Ovary (tissue), 9 donors: ENCODE results near the gene SLC37A1. TPM values are rescaled to one million over a fixed set of nuclear protein-coding genes. Genes with fewer than 3 reads are reported as not detected.

Source experiments
- DNase-seq, 5 donors: peaks; one replicate each; pipeline ENCODE4 v3.0.0-alpha.2; 2019 to 2020
- H3K27ac ChIP-seq, 2 donors: fragments of 200-600 bp; one replicate each; pipeline versions ENCODE4 v1.5.1 to v1.8.0; 2019 to 2022
- H3K27me3 ChIP-seq: fragments of 200-600 bp; one replicate; pipeline ENCODE4 v1.8.0; 2022
- H3K36me3 ChIP-seq: fragments of 200-600 bp; sonication (generic); one replicate; pipeline ENCODE4 v1.5.1; 2019
- H3K4me1 ChIP-seq: one replicate; pipeline ENCODE4 v1.8.1; 2013; ENCODE audit warnings: mild to moderate bottlenecking, moderate library complexity; ENCODE audit not compliant: insufficient read depth
- H3K4me3 ChIP-seq: fragments of 200-600 bp; sonication (generic); one replicate; pipeline ENCODE4 v1.5.1; 2017
- H3K9me3 ChIP-seq, 2 donors: fragments of 200-600 bp in 1 of 2; sonication (generic) in 1 of 2; one replicate each; pipeline versions ENCODE4 v1.5.1 to v1.8.1; 2013 to 2019; ENCODE audit warnings: mild to moderate bottlenecking in 1 of 2, moderate library complexity in 1 of 2
- CTCF ChIP-seq, 3 donors: fragments of 450-650 bp in 2 of 3; fragments of 200-600 bp in 1 of 3; IDR thresholded peaks; one replicate each; pipeline versions ENCODE4 v1.5.1 to v1.8.0; 2016 to 2022; ENCODE audit warnings: antibody characterized with exemption in 3 of 3, mild to moderate bottlenecking in 1 of 3
- EP300 ChIP-seq: sonication (generic); formaldehyde crosslinking; IDR thresholded peaks from one replicate; pipeline ENCODE4 v1.6.1; 2017; ENCODE audit warnings: antibody characterized with exemption
- POLR2A ChIP-seq: fragments of 450-650 bp; IDR thresholded peaks from one replicate; pipeline ENCODE4 v1.6.1; 2017; ENCODE audit warnings: antibody characterized with exemption, mild to moderate bottlenecking, moderate library complexity
- WGBS, 3 donors: extraction: QIAGEN DNeasy Blood & Tissue Kit in 1 of 3; methylation state at CpG; one replicate each; pipeline versions ENCODE4 v1.1.5 to v1.1.7; 2013 to 2017; 5-methylcytosine and 5-hydroxymethylcytosine counted together
- intact Hi-C, 4 donors: fragments of 100-400 bp; cut with DNase I; formaldehyde crosslinking; loops; one replicate each; pipeline versions ENCODE4 v1.11.0 to v1.15.1; 2022 to 2023
- polyA plus RNA-seq, 2 donors: library from polyadenylated mRNA; stranded (reverse); fragments of 200-250 nt in 1 of 2; fragments of 350-450 nt in 1 of 2; fragmentation: Illumina TruSeq in 1 of 2; extraction: RNeasy Lipid Tissue Mini Kit (QIAGEN cat#74804) in 1 of 2; gene quantifications; one replicate each; pipeline ENCODE4 v1.2.3, GENCODE V29; 2013 to 2014
- total RNA-seq, 7 donors: library from RNA; depleted of rRNA in 2 of 7; stranded (reverse); fragments of >200 nt in 2 of 7; fragmentation: NEBNext Ultra II Directional in 3 of 7; extraction: Animal tissue kit (Norgen Biotek cat#: 25700) in 3 of 7; gene quantifications; one replicate each; pipeline versions ENCODE4 v1.1.0 to v1.2.4, GENCODE V29; 2016 to 2023
- donor health status: DM: no; HTN: no; CAD: no; lungs with moderate emphysema.
- donor health status: DM: no; HTN: no; CAD: no.
- donor health status: Bipolar disorder and iron deficiency.
- donor health status: DM: yes; HTN: yes; CAD: no.
- donor health status: DM: no; HTN: no; CAD: no.
- donor health status: DM: yes; HTN: yes; CAD: no.

SLC37A1 gene
- total and polyA plus RNA-seq, 9 donors, result 5.1 to 10.0 (median 7.4) TPM

GRCh38 chr21:42508371-42508770 is 5.3 kb upstream of the SLC37A1 start:
- Histone ChIP-seq H3K36me3 (no peaks in the 10 kb centered on the region), H3K4me3 (no peak overlapping the region), H3K9me3 (no peaks in the 10 kb centered on the region), H3K4me1 (peaks cover 3% of the 10 kb centered on the region), H3K27me3 (no peaks in the 10 kb centered on the region), H3K27ac (no peak overlapping the region)
- no peak for DNase-seq
- intact Hi-C loops, result no loop called here
- 71 to 79% (median 76%) methylated on average over 2 of the region's 2 CpGs for WGBS, 3 donors
- TF ChIP-seq EP300 (no peak), CTCF (IDR thresholded peaks at IDR 0.05) (no peak), POLR2A (no peak)

GRCh38 chr21:42509244-42509643 is 4.4 kb upstream of the SLC37A1 start:
- peaks cover 4% of the 10 kb centered on the region for H3K4me1 ChIP-seq
- no peak overlapping the region for H3K4me3 ChIP-seq
- no peaks in the 10 kb centered on the region for H3K9me3 ChIP-seq
- intact Hi-C loops, result no loop called here
- no peak overlapping the region for H3K27ac ChIP-seq
- 74 to 85% (median 77%) methylated on average over 11 of the region's 11 CpGs for WGBS, 3 donors
- DNase-seq, result no peak
- no peaks in the 10 kb centered on the region for H3K27me3 ChIP-seq
- H3K36me3 ChIP-seq, result no peaks in the 10 kb centered on the region
- no peak for TF ChIP-seq POLR2A
- no peak for TF ChIP-seq EP300
- TF ChIP-seq CTCF (IDR thresholded peaks at IDR 0.05), result no peak

- Histone ChIP-seq H3K4me3 (no peak overlapping the region), H3K4me1 (peaks cover 4% of the 10 kb centered on the region), H3K27me3 (no peaks in the 10 kb centered on the region), H3K9me3 (no peaks in the 10 kb centered on the region), H3K27ac (no peak overlapping the region), H3K36me3 (no peaks in the 10 kb centered on the region)
- TF ChIP-seq CTCF (IDR thresholded peaks at IDR 0.05) (no peak), EP300 (no peak), POLR2A (no peak)
- intact Hi-C loops, result no loop called here
- no peak for DNase-seq
- 91 to 94% (median 93%) methylated on average over 16 of the region's 16 CpGs for WGBS, 3 donors
Measured at GRCh38 chr21:42512346-42513034, 1.2 kb upstream of the SLC37A1 start.

- peak in 2 of 5 donors; percentile 55 to 61 for DNase-seq
- Histone ChIP-seq H3K4me1 (peaks cover 4% of the 10 kb centered on the region), H3K27me3 (no peaks in the 10 kb centered on the region), H3K27ac (no peak overlapping the region), H3K4me3 (peak overlapping the region; percentile 60), H3K9me3 (no peaks in the 10 kb centered on the region), H3K36me3 (no peaks in the 10 kb centered on the region)
- intact Hi-C loops, result no loop called here
- WGBS, 3 donors, result 0 to 3% (median 1%) methylated on average over 42 to 77 of the region's 77 CpGs
- no peak for TF ChIP-seq EP300
Measured at GRCh38 chr21:42513985-42514882, 582 bp downstream of the SLC37A1 start.

- Histone ChIP-seq H3K27me3 (no peaks in the 10 kb centered on the region), H3K4me3 (peak overlapping the region; percentile 60), H3K27ac (no peak overlapping the region), H3K4me1 (peaks cover 4% of the 10 kb centered on the region), H3K9me3 (no peaks in the 10 kb centered on the region), H3K36me3 (no peaks in the 10 kb centered on the region)
- no peak for TF ChIP-seq EP300
- TF ChIP-seq POLR2A, result no peak
- TF ChIP-seq CTCF (IDR thresholded peaks at IDR 0.05), result no peak
- intact Hi-C loops, result no loop called here
- 24 to 32% (median 28%) methylated on average over 5 of the region's 5 CpGs for WGBS, 3 donors
- no peak for DNase-seq
Measured at GRCh38 chr21:42514883-42515228, 1.2 kb downstream of the SLC37A1 start.
